Posterior cingulate gyrus (tissue), 11 donors: ENCODE data around the gene REV1.

Experiments
- DNase-seq, 10 donors: peaks; one replicate each; pipeline versions ENCODE4 v3.0.0 to v3.0.0-alpha.2; 2020 to 2021; ENCODE audit warnings: mixed read lengths in 3 of 10
- intact Hi-C: fragments of 100-400 bp; cut with DNase I; formaldehyde crosslinking; loops from one replicate; pipeline ENCODE4 v1.15.1; 2023

The REV1 gene

DNA sequence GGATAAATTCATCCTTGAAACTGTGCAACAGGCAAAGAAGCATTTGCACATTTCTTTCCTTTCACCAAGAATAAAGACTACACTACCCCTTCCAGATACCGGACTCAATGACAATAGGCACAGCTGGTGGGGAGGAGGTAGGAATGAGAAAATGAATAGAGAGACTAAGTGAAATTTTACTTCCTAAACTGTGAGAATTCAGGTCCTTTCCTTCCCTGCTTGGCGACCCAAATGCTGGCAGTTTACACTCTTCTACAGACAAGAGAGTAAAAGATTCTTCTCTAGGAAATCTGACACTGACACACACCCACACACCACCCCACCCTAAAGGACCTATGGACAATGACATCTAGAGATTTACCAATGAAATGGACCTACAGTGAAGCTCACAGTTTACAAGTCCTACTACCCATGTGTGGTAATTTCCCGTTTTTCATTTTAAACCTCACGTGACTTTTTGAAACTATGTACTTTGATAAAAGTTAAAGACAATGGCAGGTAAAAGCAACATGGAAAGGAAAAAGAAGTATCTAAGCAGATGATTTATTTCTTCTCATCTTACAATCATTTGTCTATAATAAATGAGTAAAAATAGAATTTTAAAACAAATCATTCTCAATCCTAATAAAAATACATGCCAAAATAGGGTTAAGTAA, 27.9 kb downstream of the REV1 start:
- DNase-seq: no peak
- intact Hi-C loops: no loop called here

DNA sequence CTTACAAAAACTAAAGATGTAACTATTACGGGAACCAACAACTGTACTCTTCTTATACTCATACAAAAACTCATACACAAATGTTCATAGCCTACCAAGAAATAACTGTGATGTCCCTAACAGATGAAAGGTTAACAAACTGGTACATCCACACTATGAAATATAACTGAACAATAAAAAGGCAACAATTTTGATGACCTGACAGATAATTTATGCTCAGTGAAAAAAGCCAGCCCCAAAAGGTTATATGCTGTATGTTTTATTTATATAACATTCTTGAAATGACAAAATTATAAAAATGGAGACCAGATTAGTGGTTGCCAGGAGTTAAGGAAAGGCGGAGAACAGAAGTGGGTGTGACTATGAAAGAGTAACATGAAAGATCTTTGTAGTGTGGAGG, 31.3 kb downstream of the REV1 start:
- intact Hi-C loops: no loop called here

DNA sequence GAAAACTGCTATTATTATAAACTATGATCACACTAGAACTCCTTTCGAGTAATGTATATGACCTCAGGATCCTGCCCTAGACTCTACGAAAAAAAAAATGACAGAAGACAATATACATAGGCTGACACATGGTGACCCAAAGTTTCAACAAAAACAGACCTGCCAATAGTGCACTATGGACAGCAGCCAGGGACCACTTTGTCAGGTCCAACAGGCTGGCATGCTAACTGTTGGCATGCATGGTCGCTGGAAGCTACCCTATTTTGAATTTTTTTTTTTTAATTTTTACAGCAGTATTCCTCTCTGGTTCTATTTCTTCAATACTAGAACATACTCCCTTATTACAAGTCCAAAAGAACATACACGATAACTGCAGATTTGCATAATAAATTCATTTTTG, 38.1 kb downstream of the REV1 start:
- DNase-seq: no peak
- intact Hi-C loops: no loop called here

More for the DNA sequence above, 31.3 kb downstream of the REV1 start:
- no peak for DNase-seq

DNA sequence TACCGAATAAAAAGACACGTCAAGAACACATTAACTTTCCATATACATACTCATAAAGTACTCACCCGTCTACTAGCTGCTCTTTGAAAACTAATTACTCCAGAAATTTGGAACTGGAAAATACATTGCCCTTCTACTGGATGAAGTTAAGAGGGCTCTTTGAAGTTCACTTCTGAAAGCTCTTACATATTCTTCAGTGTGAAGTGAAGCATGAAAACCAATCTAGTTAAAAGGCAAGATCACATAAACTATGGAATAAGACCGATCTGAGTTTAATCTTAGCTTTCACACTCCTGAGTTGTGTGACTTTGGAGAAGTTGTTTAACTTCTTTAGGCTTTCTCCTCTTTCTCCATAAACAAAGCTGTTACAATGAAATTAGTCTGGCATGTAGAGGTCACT, 38.5 kb downstream of the REV1 start:
- intact Hi-C loops: no loop called here

DNA sequence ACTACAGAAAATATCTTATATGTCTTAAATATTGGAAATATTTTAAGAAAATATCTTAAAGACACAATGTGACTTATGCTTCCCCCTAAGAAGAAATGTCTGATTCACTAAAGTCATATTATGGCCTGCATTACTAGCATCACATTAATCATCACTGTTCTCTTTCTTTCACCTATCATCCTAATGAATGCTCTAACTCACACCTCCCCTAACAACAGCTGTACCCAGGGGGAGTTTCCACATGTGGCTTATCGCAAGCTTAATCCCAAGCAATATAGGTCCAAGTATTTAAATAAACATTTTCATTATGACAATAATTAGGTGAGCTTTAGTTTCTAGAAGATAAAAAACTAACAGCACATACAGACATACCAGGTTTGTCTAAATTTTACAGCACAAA, 39.6 kb downstream of the REV1 start:
- intact Hi-C loops: no loop called here

More for the DNA sequence above, 38.5 kb downstream of the REV1 start:
- DNase-seq: no peak

DNA sequence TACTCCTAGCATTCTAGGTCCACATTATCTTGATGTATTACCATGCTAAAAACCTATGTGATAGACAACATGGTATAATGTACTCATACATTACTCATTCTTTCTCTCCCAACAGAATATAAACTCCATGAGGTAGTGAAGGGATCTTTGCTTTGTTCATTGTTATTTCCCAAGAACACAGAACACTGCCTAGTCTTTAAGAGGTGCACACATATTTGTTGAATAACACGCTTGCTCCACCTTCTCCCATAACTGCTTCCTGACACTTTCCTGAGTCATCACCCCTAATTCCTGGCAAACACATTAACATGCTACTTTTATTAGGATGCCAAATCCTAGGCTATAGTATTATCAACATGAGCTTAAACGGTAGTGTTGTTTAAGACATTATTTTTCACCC, 41.3 kb downstream of the REV1 start:
- DNase-seq: no peak
- intact Hi-C loops: loop anchor here (1.0 kb wide), 1 partner anchor 48 kb away; no protein-coding TSS in a partner anchor

More for the DNA sequence above, 39.6 kb downstream of the REV1 start:
- no peak for DNase-seq

DNA sequence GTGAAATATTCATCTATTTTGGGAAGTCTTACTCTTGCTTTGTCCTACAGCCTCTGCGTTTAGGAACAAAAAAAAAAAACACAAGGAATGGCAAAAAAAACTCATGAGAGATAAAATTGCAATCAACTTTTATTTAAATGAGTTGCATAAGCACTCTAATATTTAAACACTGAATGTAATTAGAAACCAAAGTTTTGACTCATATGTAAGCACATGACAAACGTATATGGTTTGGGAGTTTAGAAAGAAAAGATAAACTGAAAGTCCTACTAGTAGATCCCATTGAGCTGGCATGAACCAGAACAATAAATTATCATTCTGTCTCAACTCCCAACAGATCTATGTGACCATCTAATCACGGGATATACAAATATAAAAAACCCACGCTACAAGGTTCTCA, 44.8 kb downstream of the REV1 start:
- intact Hi-C loops: no loop called here
- no peak for DNase-seq

DNA sequence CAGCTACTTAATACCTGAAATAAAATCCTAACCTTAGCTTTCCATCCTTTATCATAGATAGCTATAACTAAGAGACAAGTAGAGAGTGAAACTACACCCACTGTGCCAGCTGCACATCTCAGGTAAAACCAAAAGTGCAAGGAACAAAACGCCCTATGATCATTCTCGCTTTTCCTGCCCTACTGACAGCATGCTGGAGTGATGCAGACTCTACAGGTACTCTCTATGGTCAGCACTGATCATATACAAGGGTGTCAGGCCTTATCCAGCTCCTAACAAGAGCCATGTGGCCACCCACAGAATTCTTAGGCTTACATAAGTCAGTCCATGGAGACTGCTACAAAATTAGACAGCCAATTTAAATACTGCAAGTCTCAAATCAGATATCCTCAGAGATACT, 45.6 kb downstream of the REV1 start:
- DNase-seq: no peak
- intact Hi-C loops: no loop called here

DNA sequence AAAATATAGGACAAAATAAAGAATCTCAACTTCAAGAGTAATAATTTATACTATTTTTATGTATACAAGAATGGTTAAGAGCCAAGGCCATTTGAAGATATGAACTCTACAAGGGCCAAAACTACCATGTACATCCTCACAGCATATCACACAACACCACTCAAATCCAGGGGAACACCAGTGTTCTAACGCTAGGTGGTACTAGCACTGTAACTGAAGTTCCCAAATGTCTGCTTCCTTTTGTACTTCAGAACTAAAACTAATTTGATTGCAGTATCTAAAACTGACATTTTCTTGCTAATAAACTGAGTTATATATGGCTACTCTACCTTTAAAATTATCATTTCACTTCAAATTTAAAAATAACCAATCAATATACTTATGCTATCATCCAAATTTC, 47.0 kb downstream of the REV1 start:
- no peak for DNase-seq
- intact Hi-C loops: loop anchor here (2.0 kb wide), 1 partner anchor 48 kb away; the partner anchor contains the start of gene REV1

DNA sequence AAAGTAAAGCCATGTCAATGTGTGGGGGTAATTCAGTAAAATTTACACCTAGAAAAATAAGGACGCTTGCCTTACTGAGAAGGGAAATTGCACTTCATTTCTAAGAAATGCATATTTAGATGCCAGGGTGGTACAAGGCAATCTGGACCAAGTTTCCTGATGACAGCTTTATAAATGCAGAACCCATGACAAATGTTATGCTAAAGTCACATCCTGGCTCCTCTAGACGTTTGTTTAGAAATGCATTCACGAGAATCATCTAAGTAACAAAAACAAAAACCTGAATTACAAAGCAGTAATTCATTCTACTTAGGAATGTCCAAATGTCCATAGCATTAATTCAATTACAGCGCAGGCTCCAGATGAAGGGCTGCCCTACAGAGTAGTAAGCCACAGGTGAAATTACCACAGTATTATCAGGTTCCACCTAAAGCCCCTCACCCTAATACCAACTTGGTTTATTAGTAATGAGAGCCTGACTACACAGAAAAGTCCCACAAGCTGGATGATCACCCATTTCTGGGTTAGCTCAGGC, 49.8 kb downstream of the REV1 start:
- intact Hi-C loops: no loop called here
- DNase-seq: no peak

DNA sequence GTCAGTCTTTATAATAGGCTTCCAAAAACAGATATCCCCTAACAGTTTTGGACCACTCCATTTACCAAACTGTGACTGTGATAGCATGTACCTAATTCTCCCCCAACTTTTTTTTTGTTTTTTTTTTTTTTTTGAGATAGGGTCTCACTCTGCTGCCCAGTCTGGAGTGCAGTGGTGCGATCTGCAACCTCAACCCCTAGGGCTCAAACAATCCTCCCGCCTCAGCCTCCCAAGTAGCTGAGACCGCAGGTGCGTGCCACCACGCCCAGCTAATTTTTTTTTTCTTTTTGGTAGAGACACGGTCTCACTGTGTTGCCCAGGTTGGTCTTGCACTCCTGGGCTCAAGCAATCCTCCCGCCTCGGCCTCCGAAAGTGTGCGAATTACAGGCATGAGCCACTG, 52.9 kb downstream of the REV1 start:
- DNase-seq: no peak
- intact Hi-C loops: no loop called here

DNA sequence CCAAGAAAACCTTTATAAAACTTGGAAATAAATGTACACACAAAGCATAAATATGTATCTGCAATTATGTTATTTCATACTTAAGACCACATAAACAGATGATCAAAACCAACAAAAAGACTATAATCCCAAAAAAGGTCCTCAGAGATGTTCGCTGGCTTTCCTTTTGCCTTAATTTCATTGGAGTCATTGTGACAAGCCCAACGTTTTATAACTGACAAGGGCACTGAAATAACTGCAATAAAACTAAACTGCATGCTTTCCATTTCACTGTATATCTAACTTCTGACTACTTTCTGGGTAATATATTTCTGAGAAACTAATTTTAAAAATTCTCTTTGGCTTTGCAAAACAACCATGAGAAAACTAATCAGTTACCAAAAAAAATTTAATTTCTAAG, 56.5 kb downstream of the REV1 start:
- no peak for DNase-seq
- intact Hi-C loops: no loop called here

DNA sequence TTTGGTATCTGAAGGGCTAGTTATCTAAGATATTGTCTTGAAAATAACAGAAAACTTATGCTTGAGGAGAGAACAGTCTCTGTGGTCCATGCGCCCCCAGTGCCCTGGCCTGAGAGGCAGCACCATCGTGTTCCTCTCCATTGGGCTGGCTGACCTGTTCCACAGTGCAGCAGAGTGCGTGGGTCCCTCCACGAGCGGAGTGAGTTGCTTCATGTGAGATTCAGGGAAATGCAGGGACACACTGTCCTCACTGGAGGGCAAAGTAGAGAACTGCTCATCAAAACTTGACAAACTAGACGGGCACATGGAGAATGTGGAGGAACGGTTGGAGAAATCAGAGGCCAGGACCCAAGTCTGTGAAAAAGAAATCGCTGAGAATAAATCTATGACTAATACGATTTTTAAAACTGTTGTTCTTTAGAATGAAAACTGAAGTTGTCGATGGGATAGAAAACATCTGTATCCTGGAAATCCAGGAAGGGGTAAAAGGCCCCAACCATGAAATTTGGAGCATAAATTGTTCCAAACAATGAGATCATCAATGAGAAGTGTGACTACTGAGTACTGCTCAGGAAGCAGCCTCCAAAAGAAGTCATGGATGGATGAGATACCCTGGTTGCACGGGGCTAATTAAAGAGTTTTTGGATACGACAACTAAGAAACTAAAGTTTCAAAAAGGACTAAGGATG, 58.1 kb downstream of the REV1 start:
- DNase-seq: no peak
- intact Hi-C loops: no loop called here

DNA sequence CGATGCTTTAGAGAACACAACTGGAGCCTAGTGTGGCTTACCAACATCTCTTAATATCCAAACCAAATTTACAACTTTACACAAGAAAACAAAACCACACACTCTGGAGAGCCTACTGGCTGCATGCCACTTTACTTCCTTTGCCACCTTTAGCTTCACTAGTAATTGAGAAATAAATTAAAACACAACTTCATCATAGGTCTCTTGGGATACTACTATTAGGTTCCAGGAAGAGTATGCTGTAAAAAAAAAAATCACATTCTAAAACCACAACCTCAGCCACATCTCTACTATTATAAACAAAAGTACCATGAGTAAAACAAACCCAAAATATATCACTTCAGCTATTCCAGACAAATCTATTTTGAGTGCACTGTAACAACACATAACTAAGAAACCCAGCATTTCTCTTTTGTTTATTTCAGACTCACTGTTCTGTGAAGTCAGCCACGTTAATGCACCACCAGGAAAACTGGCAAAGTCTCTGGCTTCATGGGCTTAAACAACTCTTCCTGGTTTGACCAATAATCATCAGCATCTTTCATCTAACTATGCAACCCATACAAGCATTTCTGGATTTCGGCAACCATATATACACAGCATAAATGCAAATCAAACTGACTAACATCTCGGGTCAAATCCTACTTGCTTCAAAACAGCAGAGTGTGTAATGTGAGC, 59.1 kb downstream of the REV1 start:
- intact Hi-C loops: no loop called here
- DNase-seq: no peak

DNA sequence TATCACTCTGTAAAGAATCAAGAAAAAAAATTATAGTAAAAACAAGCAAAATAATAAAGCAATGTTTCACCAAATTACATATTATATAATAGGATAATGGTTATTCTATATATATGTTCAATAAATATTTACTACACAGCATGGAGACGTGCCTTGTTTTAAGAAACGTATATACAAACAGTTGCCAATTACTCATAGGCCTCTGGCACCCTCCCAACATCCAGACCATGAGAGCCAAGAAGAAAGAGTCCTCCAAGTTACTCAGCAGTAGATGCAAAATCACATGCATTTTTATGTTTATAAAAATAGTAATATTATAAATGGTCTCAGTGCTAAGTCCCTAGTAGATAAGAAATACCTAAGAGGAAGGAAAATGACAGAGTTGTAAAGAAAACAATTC, 64.8 kb downstream of the REV1 start:
- DNase-seq: no peak
- intact Hi-C loops: no loop called here

DNA sequence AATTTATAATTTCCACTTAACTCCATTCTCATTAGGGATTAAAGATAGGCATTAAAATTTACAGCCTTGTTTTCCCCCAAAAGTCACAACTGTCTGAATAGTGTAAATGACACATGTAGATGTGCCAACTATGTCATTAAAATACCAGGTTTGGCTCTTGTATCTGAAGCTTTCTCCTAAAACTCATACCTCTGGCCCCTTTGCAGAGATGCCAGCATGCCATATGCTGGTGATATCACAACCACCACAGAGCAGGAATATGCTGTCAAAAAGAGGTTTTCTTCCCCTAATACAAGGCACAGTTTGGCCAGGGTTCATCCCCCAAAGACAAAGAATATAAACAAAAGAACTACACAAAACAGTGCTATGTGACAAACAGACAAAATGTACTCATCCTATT, 65.4 kb downstream of the REV1 start:
- no peak for DNase-seq
- intact Hi-C loops: no loop called here

DNA sequence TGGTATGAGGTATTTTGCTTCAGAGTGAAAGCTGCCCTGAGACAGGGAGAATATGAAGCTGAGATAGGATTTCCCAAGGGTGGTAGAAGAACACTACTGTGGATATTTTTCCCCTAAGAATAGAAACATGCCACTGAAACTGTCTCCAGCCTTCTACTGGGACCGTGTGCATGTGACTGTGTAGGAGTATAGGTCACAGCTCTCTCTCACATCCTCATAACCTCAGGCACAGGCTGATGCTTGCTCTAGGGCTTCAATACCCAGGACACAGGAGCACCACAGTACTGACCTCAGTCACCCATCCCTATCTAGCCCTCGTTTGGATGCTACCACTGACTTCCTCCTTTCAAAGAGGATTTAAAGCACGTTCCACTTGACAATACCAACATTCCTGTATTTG, 67.2 kb downstream of the REV1 start:
- no peak for DNase-seq
- intact Hi-C loops: no loop called here

DNA sequence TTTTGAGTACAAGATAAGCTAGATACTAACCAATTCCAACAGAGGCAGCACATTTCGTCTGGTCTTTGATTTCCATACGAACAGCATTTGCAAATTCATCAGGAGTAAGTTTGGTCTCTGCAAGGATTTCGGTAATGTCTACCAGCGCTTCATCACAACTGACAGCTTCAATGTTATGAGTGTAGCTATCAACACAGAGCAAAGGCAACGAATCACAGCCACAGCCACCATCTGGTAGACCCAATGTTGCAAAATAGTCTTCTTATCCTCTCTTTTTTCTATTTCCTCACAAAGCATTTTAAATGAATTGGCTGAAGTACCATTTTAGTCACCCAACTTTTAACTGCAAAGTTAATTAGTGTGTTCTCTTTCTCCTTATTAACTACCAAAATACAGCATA, 68.3 kb downstream of the REV1 start:
- no peak for DNase-seq
- intact Hi-C loops: no loop called here

DNA sequence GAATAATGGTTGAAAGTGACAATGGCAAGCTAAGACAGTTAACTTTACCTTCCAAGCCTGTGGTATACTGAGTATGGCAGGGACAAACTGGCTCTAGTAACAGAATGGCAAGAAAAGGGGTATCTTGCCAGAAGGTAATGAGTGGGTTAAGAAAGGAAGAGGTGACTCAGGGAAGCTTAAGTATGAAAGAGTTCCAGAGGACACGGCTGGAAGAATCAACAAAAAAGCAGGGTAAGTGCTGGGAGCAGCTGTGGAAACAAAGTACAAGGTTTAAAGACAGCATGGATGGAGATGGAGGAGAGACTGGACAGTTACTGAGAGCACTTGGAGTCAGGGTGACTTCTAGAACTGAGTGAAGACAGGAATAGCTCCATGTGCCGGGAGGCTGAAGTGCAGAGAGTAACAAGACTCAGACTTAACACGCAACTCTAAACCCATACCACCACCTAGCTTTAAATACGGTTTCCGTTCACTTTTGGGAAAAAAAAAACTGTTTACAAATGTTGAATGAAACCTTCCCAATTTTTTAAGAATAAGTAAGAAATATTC, 69.0 kb downstream of the REV1 start:
- DNase-seq: no peak
- intact Hi-C loops: no loop called here

DNA sequence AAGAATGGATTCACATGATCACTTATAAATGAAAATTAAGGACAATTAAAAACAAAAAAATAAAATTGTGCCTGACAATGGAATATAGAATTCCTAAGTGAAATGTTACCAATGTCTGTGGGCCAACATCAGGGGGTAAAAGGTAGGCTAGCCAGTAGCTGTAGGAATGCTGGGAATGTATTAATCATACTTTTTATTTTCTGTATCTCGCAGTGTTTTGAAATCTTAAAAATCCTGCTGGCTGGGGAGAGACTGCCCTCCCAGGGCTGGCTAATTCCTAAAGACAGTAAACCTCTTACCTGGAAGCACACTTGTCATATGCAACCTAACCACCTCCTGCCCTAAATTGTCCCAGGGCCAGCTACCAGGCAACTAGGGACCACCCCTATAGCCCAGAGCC, 69.8 kb downstream of the REV1 start:
- intact Hi-C loops: no loop called here
- no peak for DNase-seq

DNA sequence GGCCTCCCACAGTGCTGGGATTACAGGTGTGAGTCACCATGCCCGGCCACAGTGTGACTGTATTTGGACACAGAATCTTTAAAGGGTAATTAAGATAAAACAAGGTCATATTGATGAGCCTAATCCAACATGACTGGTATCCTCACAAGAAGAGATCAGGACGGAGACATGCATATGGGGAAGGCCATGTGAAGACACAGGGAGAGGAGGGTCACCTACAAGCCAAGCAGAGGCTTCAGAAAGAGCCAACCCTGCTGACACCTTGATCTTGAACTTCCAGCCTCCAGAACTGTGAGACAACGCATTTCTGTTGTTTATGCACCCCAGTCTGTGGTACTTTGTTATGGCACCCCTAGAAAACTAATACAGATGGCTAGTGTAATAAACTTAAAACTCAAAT, 72.4 kb downstream of the REV1 start:
- intact Hi-C loops: no loop called here
- DNase-seq: no peak
